ENCODE results near the gene LDLR.

GRCh38 chr19:11105014-11105636, 15.9 kb downstream of the LDLR start:
- TF ChIP-seq EZH2 (IDR thresholded peaks at IDR 0.05), result no peak
- no peak for TF ChIP-seq POLR2AphosphoS5 (IDR thresholded peaks at IDR 0.05; ENCODE audit: borderline replicate concordance, low read depth, low read length)
- no peak for TF ChIP-seq FOXP2 (optimal IDR thresholded peaks at IDR 0.05; ENCODE audit: control extremely low read depth, extremely low read length, insufficient read depth)
